ENCODE measurements around the gene MRTFA.
"Not testable (repeated sequence)": the region's sequence is repeated elsewhere in the genome, so short reads cannot be mapped to it uniquely, and the experiment has no call there.

MRTFA gene

GRCh38 chr22:40679249-40679963, 42.9 kb upstream of the MRTFA start, which contains the start of gene MCHR1:
MCHR1 (plus strand) TSS chr22:40679484; CDS start chr22:40679653, 169 bp downstream.
- no peak within 1 kb of the TSS for H3K27ac ChIP-seq
- CTCF ChIA-PET: no interaction called here
- no peak for DNase-seq (ENCODE audit: low spot score)
- POLR2A ChIA-PET (ENCODE audit: low non-redundant PET): no interaction called here
- no peak for TF ChIP-seq CTCF (conservative IDR thresholded peaks at IDR 0.05; ENCODE audit: low read depth)

- POLR2A ChIA-PET (ENCODE audit: low non-redundant PET): no interaction called here
- DNase-seq (ENCODE audit: low spot score): no peak
- H3K27ac ChIP-seq: no peak overlapping the region
- no peak for TF ChIP-seq CTCF (conservative IDR thresholded peaks at IDR 0.05; ENCODE audit: low read depth)
- CTCF ChIA-PET: no interaction called here
Measured at GRCh38 chr22:40678493-40679248, 42.2 kb upstream of the MRTFA start.

GRCh38 chr22:40676644-40677043, 40.1 kb upstream of the MRTFA start:
- POLR2A ChIA-PET (ENCODE audit: low non-redundant PET): no interaction called here
- CTCF ChIA-PET: no interaction called here
- peak overlapping the region; percentile 32; the same call in 1 of the 2 replicates for H3K27ac ChIP-seq
- TF ChIP-seq CTCF (conservative IDR thresholded peaks at IDR 0.05; ENCODE audit: low read depth): no peak
- DNase-seq (ENCODE audit: low spot score): no peak

- DNase-seq (ENCODE audit: low spot score); POLR2A ChIA-PET (ENCODE audit: low non-redundant PET); CTCF ChIA-PET: not testable (repeated sequence)
- peak overlapping the region; percentile 32; the same call in 1 of the 2 replicates for H3K27ac ChIP-seq
Measured at GRCh38 chr22:40676166-40676565, 39.6 kb upstream of the MRTFA start.

- no peak overlapping the region for H3K27ac ChIP-seq
- no peak for DNase-seq (ENCODE audit: low spot score)
- POLR2A ChIA-PET (ENCODE audit: low non-redundant PET): no interaction called here
- TF ChIP-seq CTCF (conservative IDR thresholded peaks at IDR 0.05; ENCODE audit: low read depth): no peak
- CTCF ChIA-PET: no interaction called here
Measured at GRCh38 chr22:40674274-40674673, 37.8 kb upstream of the MRTFA start.

GRCh38 chr22:40673017-40673416, 36.5 kb upstream of the MRTFA start:
- ChIA-PET CTCF (interaction anchor here (1.1 kb wide), 1 partner anchor 10 kb away, joined by 3 read pairs; no protein-coding TSS in a partner anchor), POLR2A (ENCODE audit: low non-redundant PET) (no interaction called here)
- DNase-seq (ENCODE audit: low spot score): no peak
- no peak for TF ChIP-seq CTCF (conservative IDR thresholded peaks at IDR 0.05; ENCODE audit: low read depth)
- no peak overlapping the region for H3K27ac ChIP-seq
